KMS-11 (cell line): ENCODE results near the gene MMP17.
A peak's percentile ranks its signal among the peaks of the same experiment; 100 is the strongest.

ENCODE experiments used
- H2AFZ ChIP-seq: fragments of 200-600 bp; sonication (generic); 2 replicates; pipeline ENCODE4 v1.6.1; 2016; ENCODE audit warnings: antibody characterized with exemption, mixed run types, low read depth
- H3K27ac ChIP-seq: fragments of 200-600 bp; sonication (generic); 2 replicates; pipeline ENCODE4 v1.6.1; 2016; ENCODE audit warnings: mild to moderate bottlenecking, mixed run types
- H3K27me3 ChIP-seq: fragments of 200-600 bp; sonication (generic); 2 replicates; pipeline ENCODE4 v1.6.1; 2017; ENCODE audit warnings: mild to moderate bottlenecking, low read depth, mixed run types, moderate library complexity; ENCODE audit not compliant: insufficient read depth
- H3K36me3 ChIP-seq: fragments of 200-600 bp; sonication (generic); 2 replicates; pipeline ENCODE4 v1.6.1; 2017; ENCODE audit warnings: mild to moderate bottlenecking, mixed run types; ENCODE audit not compliant: insufficient read depth
- H3K4me1 ChIP-seq: fragments of 200-600 bp; sonication (generic); 2 replicates; pipeline ENCODE4 v1.6.1; 2016; ENCODE audit warnings: mild to moderate bottlenecking, low read depth, mixed run types; ENCODE audit not compliant: poor library complexity, severe bottlenecking
- H3K4me2 ChIP-seq: fragments of 200-600 bp; sonication (generic); 2 replicates; pipeline ENCODE4 v1.7.0; 2016; ENCODE audit warnings: mild to moderate bottlenecking, mixed run types
- H3K4me3 ChIP-seq: fragments of 200-600 bp; sonication (generic); IDR thresholded peaks from 2 replicates; pipeline ENCODE4 v1.6.1; 2017; ENCODE audit warnings: low read depth, low read length, mixed read lengths; ENCODE audit not compliant: insufficient read depth
- H3K79me2 ChIP-seq: fragments of 200-600 bp; sonication (generic); 2 replicates; pipeline ENCODE4 v1.6.1; 2016; ENCODE audit warnings: low read depth, mixed run types; ENCODE audit not compliant: insufficient read depth
- H3K9ac ChIP-seq: fragments of 200-600 bp; sonication (generic); 2 replicates; pipeline ENCODE4 v1.6.1; 2016; ENCODE audit warnings: mild to moderate bottlenecking, mixed run types
- H4K20me1 ChIP-seq: fragments of 200-600 bp; sonication (generic); 2 replicates; pipeline ENCODE4 v1.6.1; 2016; ENCODE audit warnings: mild to moderate bottlenecking, mixed run types; ENCODE audit not compliant: insufficient read depth
- TF ChIP-seq, protein P1 (sequence below): fragments of 200-600 bp; sonication (generic); conservative IDR thresholded peaks from 2 replicates; pipeline ENCODE4 v1.6.1; 2017; ENCODE audit warnings: low read depth, mild to moderate bottlenecking, antibody characterized with exemption, low read length, moderate library complexity, mixed read lengths

MMP17 gene

DNA sequence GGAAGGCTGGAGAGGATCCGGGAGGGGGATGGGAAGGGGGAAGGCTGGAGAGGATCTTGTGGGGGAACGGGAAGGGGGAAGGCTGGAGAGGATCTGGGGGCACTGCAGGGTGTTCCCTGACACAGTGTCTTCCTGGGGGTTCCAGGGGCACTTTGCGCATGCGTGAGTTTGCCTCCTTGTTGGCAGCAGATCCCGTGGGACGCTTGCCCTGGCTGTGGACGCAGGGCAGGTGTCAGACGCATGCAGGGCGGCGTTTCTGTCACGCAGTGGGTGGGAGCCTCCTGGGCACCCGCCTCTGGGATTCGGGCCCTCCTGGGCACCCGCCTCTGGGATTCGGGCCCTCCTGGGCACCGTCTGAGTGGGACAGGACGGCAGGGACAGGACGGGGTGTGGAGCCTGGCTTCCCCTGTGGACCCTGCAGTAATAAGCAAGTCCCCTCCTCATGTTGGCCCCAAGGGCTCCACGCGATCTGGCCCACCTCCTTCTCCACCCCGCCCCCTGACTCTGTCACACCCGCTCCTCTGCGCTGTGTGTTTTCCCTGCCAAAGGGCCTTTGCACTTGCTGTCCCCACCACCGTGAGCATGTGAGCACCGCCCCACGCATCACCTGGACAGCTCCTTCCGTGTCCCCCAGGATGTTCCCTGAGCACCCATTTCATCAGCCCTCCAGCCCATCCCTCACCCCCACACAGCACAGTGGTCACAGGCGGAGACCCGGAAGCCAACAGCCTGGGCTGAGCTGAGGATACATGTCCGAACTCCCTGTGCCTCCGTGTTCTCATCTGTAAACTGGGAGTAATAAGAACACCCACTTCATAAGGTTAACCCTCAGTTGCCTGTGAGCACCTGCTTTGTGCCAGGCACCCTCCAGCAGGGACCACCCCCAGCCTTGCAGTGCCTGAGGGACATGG is 4.4 kb downstream of the MMP17 start:
- no peak overlapping the region for H3K4me2 ChIP-seq
- H3K4me1 ChIP-seq: no peaks in the 10 kb centered on the region
- H2AFZ ChIP-seq: no peak overlapping the region
- TF ChIP-seq, protein P1, sequence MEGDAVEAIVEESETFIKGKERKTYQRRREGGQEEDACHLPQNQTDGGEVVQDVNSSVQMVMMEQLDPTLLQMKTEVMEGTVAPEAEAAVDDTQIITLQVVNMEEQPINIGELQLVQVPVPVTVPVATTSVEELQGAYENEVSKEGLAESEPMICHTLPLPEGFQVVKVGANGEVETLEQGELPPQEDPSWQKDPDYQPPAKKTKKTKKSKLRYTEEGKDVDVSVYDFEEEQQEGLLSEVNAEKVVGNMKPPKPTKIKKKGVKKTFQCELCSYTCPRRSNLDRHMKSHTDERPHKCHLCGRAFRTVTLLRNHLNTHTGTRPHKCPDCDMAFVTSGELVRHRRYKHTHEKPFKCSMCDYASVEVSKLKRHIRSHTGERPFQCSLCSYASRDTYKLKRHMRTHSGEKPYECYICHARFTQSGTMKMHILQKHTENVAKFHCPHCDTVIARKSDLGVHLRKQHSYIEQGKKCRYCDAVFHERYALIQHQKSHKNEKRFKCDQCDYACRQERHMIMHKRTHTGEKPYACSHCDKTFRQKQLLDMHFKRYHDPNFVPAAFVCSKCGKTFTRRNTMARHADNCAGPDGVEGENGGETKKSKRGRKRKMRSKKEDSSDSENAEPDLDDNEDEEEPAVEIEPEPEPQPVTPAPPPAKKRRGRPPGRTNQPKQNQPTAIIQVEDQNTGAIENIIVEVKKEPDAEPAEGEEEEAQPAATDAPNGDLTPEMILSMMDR: no peak
- no peaks in the 10 kb centered on the region for H3K36me3 ChIP-seq
- H4K20me1 ChIP-seq: no peaks in the 10 kb centered on the region
- H3K9ac ChIP-seq: no peak overlapping the region
- no peak overlapping the region for H3K4me3 ChIP-seq
- H3K27ac ChIP-seq: no peak overlapping the region
- H3K27me3 ChIP-seq: peaks cover 13% of the 10 kb centered on the region
- H3K79me2 ChIP-seq: no peaks in the 10 kb centered on the region

DNA sequence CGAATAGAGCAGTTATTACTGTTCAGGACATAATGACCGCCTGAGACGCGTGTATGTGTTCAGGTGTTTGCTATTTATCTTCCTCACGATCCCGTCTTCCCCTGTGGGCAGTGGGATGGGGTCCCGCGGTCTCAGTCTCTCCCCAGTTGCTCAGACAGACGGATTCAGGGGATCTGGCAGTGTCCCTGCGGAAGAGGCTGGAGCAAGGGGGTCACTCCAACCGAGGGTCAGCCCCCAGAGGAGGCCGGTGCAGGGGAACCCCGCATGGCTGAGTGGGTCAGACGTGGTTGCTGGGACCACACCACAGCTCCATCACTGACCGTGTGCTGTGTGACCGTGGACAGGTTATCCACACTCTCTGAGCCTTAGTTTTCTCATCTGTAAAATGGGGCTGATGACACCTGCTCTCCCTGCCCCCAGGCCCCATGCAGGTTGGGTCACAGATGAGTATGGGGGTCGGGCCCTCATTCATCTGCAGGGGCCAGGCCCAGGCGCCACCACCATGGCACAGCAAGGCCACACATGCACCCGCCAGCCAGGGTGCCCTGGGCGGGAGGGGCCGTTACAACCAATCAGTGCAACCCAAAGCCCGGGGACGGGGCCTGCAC is 5.2 kb downstream of the MMP17 start:
- H2AFZ ChIP-seq: no peak overlapping the region
- TF ChIP-seq, protein P1: 0 out of 2 replicates have a peak, but pooled peaks have one; percentile 27
- H3K4me2 ChIP-seq: no peak overlapping the region
- H3K79me2 ChIP-seq: no peaks in the 10 kb centered on the region
- no peak overlapping the region for H3K4me3 ChIP-seq
- H3K36me3 ChIP-seq: no peaks in the 10 kb centered on the region
- H3K27me3 ChIP-seq: peaks cover 13% of the 10 kb centered on the region
- H4K20me1 ChIP-seq: no peaks in the 10 kb centered on the region
- no peaks in the 10 kb centered on the region for H3K4me1 ChIP-seq
- no peak overlapping the region for H3K27ac ChIP-seq
- H3K9ac ChIP-seq: no peak overlapping the region

DNA sequence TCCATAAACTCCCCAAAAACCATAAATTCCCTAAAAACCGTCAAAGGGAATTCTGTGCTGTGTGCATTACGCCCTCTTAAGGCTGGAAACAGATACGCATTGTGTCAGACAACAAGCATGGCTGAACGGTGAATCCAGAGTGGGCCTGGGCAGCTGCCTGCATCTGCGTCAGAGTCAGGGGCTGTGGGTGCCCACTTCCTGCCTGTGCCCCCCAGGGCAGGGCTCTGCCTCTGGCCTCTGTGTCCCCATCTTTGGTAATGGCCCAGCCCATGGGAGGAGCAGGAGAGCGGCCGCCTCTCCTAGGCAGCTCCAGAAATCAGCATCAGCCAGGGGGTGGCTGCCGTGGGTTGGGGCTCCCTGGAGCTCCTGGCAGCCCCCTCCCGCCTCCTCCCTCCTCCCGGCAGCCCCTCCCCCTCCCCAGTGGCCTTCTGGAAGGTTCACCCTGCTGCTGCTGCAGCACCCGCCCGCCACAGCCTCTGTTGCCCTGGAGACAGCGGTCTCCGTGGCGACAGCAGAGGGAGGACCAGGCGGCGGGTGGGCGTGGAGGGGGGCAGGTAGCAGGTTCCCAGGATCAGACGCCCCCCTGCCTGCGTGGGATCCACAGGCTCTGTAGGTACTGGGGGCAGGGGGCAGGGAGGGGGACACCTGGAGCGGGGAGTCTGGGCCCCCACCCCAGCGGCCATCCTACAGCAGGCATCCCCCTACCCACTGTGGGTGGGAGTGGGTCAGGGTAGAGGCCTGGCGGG is 5.9 kb downstream of the MMP17 start:
- Histone ChIP-seq H3K4me1 (no peaks in the 10 kb centered on the region), H4K20me1 (no peaks in the 10 kb centered on the region), H2AFZ (no peak overlapping the region), H3K36me3 (no peaks in the 10 kb centered on the region), H3K27me3 (peaks cover 13% of the 10 kb centered on the region), H3K4me2 (no peak overlapping the region), H3K9ac (no peak overlapping the region), H3K27ac (no peak overlapping the region), H3K4me3 (no peak overlapping the region), H3K79me2 (no peaks in the 10 kb centered on the region)
- TF ChIP-seq, protein P1: no peak

DNA sequence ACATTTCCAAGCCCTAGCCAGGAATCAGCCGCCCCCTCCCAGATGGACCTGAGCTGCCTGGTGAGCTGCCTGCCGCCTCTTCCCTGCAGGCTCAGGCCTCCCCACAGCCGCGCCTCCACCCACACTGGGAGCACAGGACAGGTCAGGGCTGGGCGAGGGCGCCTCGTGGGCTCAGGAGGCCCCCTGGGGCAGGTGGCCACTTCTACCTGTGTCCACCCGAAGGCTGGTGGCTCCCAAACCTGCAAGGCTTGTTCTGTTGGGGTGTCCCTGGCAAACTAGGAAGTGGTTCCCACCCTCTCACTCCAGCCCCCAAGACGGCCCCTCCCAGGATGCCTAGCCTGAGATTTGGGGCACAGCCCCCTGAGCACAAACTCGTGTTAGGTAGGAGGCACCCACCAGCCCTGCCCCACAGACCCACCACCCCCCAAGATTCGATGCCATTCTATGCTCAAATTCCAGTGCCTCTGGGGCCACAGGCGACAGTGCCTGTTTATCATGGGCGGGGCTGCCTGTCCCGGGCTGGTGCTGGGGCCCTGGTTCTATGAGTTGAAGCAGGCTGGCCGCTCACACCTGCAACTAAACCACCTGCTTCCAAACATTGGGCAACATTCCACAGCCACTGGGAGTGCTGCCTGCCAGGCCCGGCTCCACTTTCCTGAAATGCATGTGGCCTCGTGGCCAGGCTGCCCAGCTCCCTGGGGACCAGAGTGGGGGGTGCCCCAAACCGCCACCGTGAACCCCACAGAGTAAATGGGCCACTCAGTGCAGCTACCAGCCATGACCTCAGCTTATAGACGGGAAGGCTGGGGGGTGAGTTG is 6.8 kb downstream of the MMP17 start:
- Histone ChIP-seq H2AFZ (no peak overlapping the region), H3K36me3 (no peaks in the 10 kb centered on the region), H3K9ac (no peak overlapping the region)

More for the DNA sequence above, 6.8 kb downstream of the MMP17 start:
- TF ChIP-seq, protein P1: no peak
- H3K4me2 ChIP-seq: no peak overlapping the region
- no peak overlapping the region for H3K27ac ChIP-seq
- H3K4me1 ChIP-seq: no peaks in the 10 kb centered on the region
- H3K79me2 ChIP-seq: no peaks in the 10 kb centered on the region
- peaks cover 7% of the 10 kb centered on the region for H3K27me3 ChIP-seq
- H3K4me3 ChIP-seq: no peak overlapping the region
- no peaks in the 10 kb centered on the region for H4K20me1 ChIP-seq
